Nephron progenitor cell (in vitro differentiated cells): ENCODE data around the gene SGTB.

Source experiments
- DNase-seq: peaks from one replicate; pipeline ENCODE4 v3.0.0; 2021
- H3K27ac Mint-ChIP-seq: 2 replicates; pipeline ENCODE4 v1.8.0; 2021; ENCODE audit warnings: mild to moderate bottlenecking, moderate library complexity, mixed read lengths
- H3K27me3 Mint-ChIP-seq: 2 replicates; pipeline ENCODE4 v1.8.0; 2021; ENCODE audit warnings: mild to moderate bottlenecking, low read depth, mixed read lengths; ENCODE audit not compliant: poor library complexity
- H3K36me3 Mint-ChIP-seq: 2 replicates; pipeline ENCODE4 v1.8.0; 2021; ENCODE audit warnings: low read depth, mixed read lengths
- H3K4me1 Mint-ChIP-seq: 2 replicates; pipeline ENCODE4 v1.8.0; 2021; ENCODE audit warnings: mixed read lengths
- H3K4me3 Mint-ChIP-seq: 2 replicates; pipeline ENCODE4 v1.8.0; 2021; ENCODE audit warnings: mild to moderate bottlenecking, moderate library complexity, mixed read lengths
- H3K9me3 Mint-ChIP-seq: 2 replicates; pipeline ENCODE4 v1.8.0; 2021; ENCODE audit warnings: mild to moderate bottlenecking, moderate library complexity, mixed read lengths
- TF ChIP-seq, protein P1 (sequence below): fragments of 200-600 bp; sonication (generic); IDR thresholded peaks from 2 replicates; pipeline ENCODE4 v1.5.0; 2021; ENCODE audit warnings: antibody characterized with exemption

The SGTB gene

DNA sequence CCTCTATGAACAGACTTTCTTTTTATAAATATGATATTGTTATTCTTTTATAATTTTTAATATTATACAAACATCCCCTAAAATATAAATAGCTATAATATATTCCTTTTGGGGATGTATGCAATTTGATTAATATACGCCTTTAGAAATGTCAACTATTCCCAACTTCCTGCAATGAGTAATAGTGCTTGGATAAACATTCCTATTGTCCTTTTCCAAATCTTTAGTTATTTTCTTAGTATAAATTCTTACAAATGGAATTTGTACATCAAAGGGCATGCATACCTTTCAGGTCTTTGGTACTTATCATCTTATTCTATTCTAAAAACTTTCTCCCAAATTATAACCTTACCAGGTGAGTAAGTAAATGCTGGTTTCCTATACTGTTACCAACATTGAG lies 6.3 kb upstream of the SGTB start:
- DNase-seq = no peak
- Mint-ChIP-seq H3K9me3 (peaks cover 2% of the 10 kb centered on the region), H3K4me3 (no peak overlapping the region), H3K27me3 (no peaks in the 10 kb centered on the region), H3K36me3 (peaks cover 52% of the 10 kb centered on the region), H3K27ac (no peak overlapping the region), H3K4me1 (peaks cover 10% of the 10 kb centered on the region)
- TF ChIP-seq, protein P1, sequence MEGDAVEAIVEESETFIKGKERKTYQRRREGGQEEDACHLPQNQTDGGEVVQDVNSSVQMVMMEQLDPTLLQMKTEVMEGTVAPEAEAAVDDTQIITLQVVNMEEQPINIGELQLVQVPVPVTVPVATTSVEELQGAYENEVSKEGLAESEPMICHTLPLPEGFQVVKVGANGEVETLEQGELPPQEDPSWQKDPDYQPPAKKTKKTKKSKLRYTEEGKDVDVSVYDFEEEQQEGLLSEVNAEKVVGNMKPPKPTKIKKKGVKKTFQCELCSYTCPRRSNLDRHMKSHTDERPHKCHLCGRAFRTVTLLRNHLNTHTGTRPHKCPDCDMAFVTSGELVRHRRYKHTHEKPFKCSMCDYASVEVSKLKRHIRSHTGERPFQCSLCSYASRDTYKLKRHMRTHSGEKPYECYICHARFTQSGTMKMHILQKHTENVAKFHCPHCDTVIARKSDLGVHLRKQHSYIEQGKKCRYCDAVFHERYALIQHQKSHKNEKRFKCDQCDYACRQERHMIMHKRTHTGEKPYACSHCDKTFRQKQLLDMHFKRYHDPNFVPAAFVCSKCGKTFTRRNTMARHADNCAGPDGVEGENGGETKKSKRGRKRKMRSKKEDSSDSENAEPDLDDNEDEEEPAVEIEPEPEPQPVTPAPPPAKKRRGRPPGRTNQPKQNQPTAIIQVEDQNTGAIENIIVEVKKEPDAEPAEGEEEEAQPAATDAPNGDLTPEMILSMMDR = no peak

DNA sequence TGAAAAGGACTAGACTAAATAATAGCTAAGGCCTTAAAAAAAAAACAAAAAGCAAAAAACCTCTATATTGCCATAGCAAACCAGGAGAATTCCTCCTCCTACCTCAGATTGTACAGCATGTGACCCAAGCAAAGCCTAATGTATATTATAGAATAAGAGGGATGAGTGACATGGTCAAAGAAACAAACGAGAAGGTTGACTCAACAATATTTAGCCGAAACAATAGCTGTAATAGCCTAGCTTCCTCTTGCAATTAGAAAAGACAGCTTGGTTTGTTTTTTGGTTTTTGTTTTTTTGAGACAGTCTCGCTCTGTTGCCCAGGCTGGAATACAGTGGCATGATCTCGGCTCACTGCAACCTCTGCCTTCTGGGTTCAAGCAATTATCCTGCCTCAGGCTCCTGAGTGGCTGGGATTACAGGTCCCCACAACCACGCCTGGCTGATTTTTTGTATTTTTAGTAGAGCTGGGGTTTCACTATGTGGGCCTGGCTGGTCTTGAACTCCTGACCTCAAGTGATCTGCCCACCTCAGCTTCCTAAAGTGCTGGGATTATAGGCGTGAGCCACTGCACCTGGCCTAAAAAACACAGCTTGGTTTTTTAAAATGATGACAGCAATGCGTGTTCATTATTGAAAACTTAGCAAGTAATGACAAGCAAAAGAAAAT lies 5.7 kb upstream of the SGTB start:
- peaks cover 52% of the 10 kb centered on the region for H3K36me3 Mint-ChIP-seq
- peak overlapping the region; percentile 66 for H3K27ac Mint-ChIP-seq
- no peak overlapping the region for H3K4me3 Mint-ChIP-seq
- H3K4me1 Mint-ChIP-seq = peaks cover 16% of the 10 kb centered on the region
- DNase-seq = no peak
- no peaks in the 10 kb centered on the region for H3K27me3 Mint-ChIP-seq
- H3K9me3 Mint-ChIP-seq = peaks cover 5% of the 10 kb centered on the region
- TF ChIP-seq, protein P1 = no peak

DNA sequence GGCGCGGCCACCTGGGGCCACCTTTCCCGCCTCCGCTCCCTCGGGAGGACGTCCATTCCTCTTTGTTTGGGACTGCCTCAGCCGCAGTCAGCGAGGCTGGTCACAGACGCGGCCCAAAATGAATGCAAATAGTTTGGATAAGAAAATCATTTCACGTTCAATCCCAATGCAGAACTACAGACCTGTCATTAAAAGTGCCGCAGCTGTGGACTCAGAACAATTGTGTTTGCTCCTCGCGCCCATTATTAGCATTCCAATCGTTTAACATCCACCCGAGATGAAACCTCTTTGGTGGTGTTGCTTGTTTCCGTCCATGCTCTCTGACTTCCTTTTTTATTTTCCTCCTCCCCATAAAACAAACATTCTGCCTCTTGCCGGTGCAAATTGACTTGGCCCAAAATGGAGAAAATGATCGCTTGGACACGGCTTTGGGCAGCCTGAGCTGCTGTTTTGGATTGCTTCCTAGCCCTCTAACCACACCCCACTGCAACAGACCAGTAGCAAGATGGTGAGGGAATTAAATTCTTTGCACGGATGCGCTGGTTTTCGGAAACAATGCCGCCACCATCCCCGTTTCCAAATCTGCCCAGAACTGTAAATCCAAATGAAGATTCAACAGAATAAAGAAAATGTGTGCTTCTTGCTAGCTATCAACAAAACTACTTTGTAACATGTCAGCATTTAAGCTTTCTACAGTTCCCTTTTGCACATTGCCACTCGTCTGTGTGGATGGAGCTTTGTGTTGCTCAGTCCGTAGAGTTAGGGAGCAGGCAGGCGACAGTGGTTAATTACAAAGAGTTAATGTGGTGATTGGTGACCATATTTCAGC lies 880 bp upstream of the SGTB start:
- H3K27me3 Mint-ChIP-seq = no peaks in the 10 kb centered on the region
- H3K36me3 Mint-ChIP-seq = peaks cover 29% of the 10 kb centered on the region
- H3K4me3 Mint-ChIP-seq = peak overlapping the region; percentile 94
- H3K4me1 Mint-ChIP-seq = peaks cover 26% of the 10 kb centered on the region
- TF ChIP-seq, protein P1 = no peak
- H3K27ac Mint-ChIP-seq = peak overlapping the region; percentile 49
- H3K9me3 Mint-ChIP-seq = peaks cover 5% of the 10 kb centered on the region
- peak; percentile 16 for DNase-seq

DNA sequence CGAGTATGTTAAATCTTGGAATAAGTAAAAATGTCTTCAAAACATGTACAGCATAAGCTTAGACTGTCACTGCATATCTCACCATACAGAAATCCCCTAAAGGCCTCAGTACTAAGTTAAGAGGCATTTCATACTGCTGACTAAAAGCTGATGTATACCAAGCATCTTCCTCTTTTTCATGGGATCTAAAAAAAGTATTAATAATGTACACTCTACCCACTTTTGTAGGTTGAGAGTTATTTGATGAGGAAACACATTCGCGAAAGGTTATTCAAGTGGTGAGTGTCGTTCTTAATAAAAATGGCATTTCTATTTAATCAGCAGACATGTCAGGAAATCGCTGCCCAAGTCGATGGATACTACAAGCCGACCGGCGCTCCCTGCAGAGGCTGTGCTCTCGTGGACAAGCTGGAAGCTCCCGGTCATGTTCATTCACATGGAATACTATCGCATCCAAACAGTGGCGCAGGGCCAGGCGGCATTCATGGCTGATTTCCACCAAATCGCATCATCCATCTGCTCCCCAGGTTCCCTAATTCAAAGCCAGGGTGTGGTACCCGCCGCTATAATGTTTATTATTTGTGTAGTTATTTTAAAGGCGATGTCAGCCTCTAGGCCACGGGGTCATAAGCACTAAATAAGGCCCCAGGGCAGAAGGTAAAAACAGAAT lies 724 bp downstream of the SGTB start:
- Mint-ChIP-seq H3K4me1 (peaks cover 26% of the 10 kb centered on the region), H3K36me3 (peaks cover 25% of the 10 kb centered on the region), H3K27me3 (no peaks in the 10 kb centered on the region), H3K4me3 (peak overlapping the region; percentile 82), H3K9me3 (peaks cover 5% of the 10 kb centered on the region), H3K27ac (no peak overlapping the region)
- peak; percentile 46 for DNase-seq
- TF ChIP-seq, protein P1 = no peak

DNA sequence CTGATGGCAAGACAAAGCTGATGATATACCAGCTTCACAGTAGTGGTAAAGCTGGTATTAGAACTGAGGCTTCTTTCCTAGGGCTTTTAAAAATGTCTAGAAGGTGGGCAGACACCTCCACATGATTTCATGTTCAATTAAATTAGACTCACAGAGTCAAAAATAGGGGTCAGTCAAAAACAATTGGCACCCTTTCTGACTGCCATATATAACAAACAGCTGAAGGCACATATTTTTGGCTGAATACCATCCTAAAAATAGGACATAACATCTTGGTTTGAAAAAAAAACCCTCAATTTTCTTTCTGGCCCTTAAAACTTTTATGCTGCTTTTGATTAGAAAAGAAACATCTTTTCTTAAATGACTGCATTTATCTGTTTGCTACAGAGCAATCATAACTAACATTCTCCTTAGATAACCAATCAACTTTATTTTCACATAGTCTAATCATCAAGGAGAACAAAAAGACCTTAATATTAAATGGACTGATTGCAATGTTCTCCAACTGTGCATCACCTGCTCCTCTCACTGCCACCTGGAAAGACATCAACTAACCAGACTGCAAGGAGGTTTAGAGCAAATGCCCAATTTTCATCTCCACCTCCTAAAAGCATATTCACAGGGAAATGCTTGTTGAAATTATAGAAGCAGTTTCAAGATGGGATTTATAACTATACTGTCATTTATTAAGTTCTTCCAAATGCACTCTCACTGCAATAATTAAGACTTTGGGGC lies 3.2 kb downstream of the SGTB start:
- TF ChIP-seq, protein P1 = no peak
- Mint-ChIP-seq H3K27ac (no peak overlapping the region), H3K27me3 (no peaks in the 10 kb centered on the region), H3K36me3 (peaks cover 12% of the 10 kb centered on the region), H3K9me3 (peaks cover 5% of the 10 kb centered on the region), H3K4me3 (no peak overlapping the region), H3K4me1 (peaks cover 19% of the 10 kb centered on the region)
- DNase-seq = no peak
